Activated CD4-positive, alpha-beta T cell treated with anti-CD3 and anti-CD28 coated beads, Interleukin-2, amount 50 U/mL, for 48 hours (primary cell): Measurements from ENCODE around the gene PLEKHG1.
A peak's percentile ranks its signal among the peaks of the same experiment; 100 is the strongest.

Source experiments
- DNase-seq, 2 experiments: peaks; one replicate each; pipeline ENCODE4 v3.0.0-alpha.2; 2020

The PLEKHG1 gene

GRCh38 chr6:150622476-150622875 lies 22.8 kb downstream of the PLEKHG1 start:
- DNase-seq: no peak

DNA sequence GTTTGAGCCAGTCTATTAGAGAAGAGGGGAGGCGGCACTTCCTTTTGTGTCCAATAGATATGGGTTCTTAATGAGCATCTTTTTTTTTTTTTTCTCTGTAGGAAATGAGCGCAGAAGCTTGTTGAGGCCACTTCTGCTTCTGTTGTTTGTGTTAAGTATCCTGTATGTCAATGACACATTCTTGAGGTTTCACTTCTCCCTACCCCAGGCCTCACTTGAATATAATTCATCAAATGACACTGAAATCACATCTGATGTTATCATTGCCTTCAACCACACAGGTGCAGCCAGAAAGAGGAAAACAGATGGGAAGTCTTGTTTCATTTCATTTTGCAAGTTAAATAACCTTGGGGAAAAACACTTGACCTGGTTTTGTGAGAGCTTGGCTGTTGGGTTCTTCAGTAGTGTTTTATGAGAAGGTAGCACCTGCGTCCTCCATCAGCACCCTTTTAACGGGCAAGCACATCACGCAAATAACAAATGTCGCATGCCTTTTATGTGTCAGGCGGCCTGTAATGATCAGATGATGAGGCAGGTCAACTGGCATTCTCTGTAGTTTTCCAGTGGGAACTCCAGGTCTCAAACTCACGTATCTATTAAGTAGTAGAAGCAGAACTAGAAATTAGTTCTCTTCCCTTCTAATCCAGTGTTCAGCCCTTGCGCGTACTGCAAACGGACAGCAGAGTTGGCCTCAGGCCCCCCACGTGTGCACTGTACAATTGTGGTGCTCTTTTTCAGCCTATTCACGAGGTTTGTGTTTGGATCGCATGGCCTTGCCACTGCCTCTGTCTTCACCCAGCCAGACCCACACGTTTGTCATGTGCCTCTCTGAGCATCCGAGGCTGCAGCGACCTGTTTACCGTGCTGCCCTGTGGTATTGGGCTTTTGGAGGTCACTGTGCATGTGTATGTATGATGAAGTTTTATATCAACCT lies 23.5 kb downstream of the PLEKHG1 start:
- no peak for DNase-seq

DNA sequence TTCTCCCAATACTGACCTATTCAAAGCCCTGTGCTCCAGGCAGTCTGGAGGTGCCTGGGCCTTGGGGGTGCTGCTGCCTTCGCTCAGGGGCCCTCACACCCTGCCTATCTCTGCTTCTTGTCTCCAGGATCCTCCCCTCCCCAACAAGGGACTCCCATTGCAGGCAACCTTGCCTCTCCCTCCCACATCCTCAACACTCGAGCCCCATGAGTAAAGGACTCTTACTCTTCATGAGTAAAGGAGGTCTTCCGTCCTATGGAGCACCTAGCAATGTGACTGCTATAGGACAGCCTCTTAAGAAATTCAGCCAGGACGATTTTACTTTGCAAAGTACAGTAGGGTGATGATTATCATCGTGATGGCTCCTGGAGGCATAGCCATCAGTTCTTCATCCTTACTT lies 24.5 kb downstream of the PLEKHG1 start:
- DNase-seq: no peak

DNA sequence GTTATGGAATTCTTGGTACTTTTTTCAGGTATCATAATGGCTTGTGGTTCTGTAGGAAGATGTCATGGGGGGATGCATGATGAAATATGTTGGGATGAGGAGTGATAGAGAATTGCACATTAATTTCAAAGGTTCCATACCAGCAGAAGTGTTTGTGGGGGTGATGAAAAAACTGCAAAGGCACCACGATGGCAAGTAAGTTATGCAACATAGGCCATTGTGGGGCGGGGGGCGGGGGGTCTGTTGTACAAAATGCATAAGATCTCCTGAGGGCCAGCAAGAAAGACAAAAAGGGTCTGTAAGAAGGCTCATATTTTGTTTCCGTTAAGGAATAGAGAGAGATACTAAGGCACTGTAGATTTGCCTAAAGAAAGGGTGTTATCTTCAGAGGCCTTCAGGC lies 26.2 kb downstream of the PLEKHG1 start:
- no peak for DNase-seq

DNA sequence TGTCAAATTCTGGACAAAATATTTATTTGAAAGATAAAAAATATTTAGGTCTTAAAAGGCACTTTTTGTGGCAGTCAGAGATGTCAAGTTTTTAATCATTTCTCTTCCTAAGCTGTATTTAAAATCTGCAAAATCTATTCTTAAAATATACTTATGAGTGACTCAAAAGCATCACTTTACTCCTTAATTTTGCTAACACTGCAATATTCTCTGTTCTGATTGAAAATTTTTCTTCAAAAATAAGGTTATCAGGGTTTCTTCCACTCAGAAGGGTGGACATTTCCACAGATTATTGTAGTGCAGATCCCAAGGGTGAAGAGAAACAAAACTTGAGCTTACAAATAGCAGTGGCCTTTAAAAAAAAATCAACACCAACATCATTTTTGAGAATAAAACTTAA lies 27.5 kb downstream of the PLEKHG1 start:
- no peak for DNase-seq

DNA sequence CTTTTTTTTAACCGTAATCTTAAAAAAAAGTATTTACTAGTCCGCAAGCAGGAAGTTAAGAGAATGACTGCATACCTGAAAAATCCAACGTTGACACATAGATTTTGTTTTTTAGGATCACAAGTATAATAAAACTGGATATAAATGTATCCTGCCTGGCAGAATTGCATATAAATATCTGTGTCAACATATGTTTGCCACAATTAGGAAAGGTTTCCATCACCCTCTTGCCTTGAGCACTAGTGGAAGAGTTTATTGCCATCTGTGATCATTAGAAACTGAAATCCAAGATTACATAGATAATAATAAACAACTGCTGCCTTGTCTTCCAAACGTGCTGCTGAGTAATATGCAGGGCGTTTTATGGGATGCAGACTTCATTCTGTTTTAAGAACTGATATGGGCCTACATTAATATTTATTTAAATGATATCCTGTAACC lies 27.9 kb downstream of the PLEKHG1 start:
- no peak for DNase-seq

GRCh38 chr6:150628908-150629307 lies 29.2 kb downstream of the PLEKHG1 start:
- no peak for DNase-seq

DNA sequence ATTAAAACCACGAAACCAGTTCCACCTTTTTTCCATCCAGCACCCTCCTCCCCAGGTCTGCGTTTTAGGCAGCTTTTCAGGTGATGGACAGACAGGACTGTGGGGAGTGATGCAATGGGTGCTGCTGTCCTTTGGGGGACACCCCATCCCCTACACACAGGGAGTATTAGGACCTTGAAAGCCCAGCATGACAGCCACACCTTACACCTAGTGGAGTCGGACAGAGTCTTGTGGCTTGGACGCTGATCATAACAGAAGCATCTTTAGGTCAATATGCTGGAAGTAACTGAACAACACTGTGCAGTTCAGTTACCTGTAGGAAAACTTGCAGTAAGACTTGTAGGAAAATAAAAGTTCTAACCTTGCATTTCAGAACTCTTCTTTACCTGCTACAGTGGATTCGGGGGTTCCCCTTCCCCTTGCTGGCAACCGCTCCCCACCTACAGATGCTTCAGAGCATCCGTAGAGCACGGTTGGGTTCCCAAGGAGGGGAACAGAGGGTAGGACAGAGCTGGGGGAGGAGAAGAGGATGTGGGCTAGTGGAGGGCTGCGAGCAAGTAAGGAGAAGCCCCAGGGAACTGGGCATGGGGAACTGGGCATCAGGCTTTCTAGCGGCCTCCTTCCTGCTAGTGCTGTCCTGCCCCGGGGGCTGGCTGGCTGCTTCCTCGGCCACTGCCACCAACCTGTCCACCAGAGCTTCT lies 31.7 kb downstream of the PLEKHG1 start:
- peak; percentile 30 to 42 for DNase-seq

GRCh38 chr6:150631984-150632642 lies 32.4 kb downstream of the PLEKHG1 start:
- no peak for DNase-seq

GRCh38 chr6:150632785-150633485 lies 33.2 kb downstream of the PLEKHG1 start:
- DNase-seq: no peak

DNA sequence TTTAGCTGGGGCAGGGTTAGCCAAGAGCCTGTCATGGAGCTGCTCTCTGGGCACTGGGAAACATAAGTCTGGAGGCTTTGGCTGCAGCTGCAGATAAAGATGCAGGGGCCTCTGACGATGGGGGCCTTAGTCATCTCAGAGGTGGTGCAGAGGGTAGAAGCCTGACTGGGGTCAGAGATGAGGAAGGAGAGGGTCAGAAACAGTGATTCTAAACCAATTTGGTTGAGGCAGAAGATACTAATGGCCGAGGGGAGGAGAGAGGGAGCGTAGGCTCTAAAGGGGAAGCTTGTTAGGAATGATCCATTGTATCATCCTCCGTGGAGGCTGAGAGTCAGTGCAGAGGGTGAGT lies 33.8 kb downstream of the PLEKHG1 start:
- DNase-seq: peak in 1 of 2 experiments; percentile 8

- no peak for DNase-seq
Observed at GRCh38 chr6:150634176-150634963, 34.7 kb downstream of the PLEKHG1 start.

GRCh38 chr6:150634964-150635292 lies 35.2 kb downstream of the PLEKHG1 start:
- DNase-seq: no peak

DNA sequence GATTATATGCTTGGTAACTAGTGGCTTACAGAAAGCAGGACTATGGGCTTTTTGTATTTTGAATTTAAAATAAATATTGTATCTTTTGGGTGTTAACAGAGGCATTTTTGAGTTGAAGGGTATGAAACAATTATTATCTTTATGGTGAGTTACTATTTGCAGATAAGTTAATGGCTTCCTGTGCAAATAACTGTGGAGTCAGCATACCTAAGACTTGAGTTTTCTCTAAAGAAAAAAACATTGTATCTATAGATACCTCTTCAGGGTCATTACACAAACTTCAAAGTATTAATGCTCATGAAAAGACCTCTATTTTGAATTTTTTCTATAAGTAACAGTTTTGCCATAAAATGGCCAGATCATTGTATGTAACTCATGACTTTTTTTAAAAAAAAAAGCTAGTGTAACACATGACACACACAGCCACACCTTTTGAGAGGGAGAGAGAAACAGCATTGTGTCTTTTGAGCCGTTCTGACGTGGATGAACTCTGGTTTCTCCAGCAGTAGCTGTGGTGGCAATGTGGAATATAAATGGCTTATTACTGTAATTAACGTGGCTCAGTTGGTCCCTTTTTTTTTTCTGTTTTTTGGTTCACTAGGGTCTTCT lies 36.3 kb downstream of the PLEKHG1 start:
- no peak for DNase-seq

DNA sequence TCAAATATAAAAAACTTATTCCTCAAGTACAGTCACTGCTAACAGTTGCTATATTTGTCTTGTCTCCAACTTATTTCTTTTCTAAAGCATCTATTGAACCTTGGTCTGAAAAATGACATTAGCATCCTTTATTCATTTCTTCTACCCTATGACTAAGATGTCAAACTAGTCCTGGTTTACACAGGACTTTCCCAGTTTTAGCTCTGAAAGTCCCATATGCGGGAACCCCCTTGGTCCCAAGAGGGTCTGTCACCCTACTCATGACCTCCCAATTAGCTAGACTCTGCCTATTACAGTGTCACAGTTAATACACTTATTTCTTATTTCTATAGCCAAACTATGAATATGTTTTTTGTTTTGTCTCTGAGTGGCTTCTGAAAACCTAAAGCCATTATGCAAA lies 37.1 kb downstream of the PLEKHG1 start:
- DNase-seq: no peak

GRCh38 chr6:150637266-150637665 lies 37.6 kb downstream of the PLEKHG1 start:
- no peak for DNase-seq

GRCh38 chr6:150638267-150638666 lies 38.6 kb downstream of the PLEKHG1 start:
- DNase-seq: no peak

DNA sequence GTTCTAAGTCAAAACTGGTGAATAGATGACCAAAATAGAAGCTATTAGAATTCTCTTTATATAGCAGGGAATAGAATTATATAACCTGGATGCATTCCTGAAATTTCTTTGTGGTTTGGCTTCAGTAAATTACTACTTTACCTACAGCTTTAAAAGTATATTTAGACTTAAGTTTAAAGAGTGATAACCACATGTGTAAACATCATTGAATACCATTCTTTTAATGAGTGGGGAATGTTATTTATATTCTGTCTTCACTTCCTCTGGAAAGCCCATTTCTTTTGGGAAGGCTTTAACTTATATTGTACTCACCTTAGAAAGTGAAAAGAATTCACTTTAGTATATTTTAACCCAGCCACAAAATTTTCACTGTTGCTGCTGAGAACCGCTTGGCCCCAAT lies 39.1 kb downstream of the PLEKHG1 start:
- DNase-seq: no peak

DNA sequence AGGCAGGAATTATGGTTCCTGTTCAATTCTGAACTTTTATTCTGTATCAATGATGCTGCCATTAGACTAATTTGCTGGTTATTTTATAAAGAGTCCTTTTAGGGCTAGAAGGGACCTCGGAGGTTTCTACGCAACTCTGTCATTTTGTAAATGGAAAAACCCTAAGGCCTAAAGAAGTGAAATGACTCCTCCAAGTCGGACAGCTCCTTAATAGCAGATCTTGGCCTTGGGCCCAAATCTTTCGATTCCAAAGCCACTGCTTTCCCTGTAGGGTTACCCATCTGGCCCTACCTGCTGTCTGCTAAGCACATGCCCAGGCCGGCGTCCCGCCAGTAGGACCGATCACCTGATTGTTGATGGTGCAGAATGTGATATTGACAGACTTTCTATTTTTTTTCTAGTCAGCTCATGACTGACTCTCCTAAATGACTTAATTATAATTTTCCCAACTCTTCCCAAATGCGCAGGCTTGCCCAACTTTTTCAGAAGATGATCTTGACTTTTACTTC lies 40.2 kb downstream of the PLEKHG1 start:
- DNase-seq: no peak

- no peak for DNase-seq
Observed at GRCh38 chr6:150640556-150641209, 41.0 kb downstream of the PLEKHG1 start.
